HUES64 (cell line): ENCODE measurements around the gene LUC7L3.
"Not testable (repeated sequence)": the region's sequence is repeated elsewhere in the genome, so short reads cannot be mapped to it uniquely, and the experiment has no call there.

Experiments used
- H3K27ac ChIP-seq: 2 replicates; pipeline ENCODE4 v1.7.0; 2013; ENCODE audit warnings: low read depth, low read length, inconsistent platforms
- H3K27me3 ChIP-seq: 2 replicates; pipeline ENCODE4 v1.6.1; 2013; ENCODE audit warnings: mild to moderate bottlenecking, low read length; ENCODE audit not compliant: insufficient read depth
- H3K36me3 ChIP-seq: 2 replicates; pipeline ENCODE4 v1.6.1; 2013; ENCODE audit warnings: mild to moderate bottlenecking, low read length; ENCODE audit not compliant: insufficient read depth
- H3K4me1 ChIP-seq: 2 replicates; pipeline ENCODE4 v1.6.1; 2013; ENCODE audit warnings: mild to moderate bottlenecking, low read length, moderate library complexity; ENCODE audit not compliant: insufficient read depth
- H3K4me3 ChIP-seq: 2 replicates; pipeline ENCODE4 v1.5.1; 2013; ENCODE audit warnings: mild to moderate bottlenecking, low read length, moderate library complexity
- H3K9ac ChIP-seq: 2 replicates; pipeline ENCODE4 v1.6.1; 2013; ENCODE audit warnings: mild to moderate bottlenecking, low read depth, low read length
- H3K9me3 ChIP-seq: 2 replicates; pipeline ENCODE4 v1.6.1; 2013; ENCODE audit warnings: low read depth, low read length; ENCODE audit not compliant: insufficient read depth
- WGBS: fragments of 150-250, 120-280 bp; methylation state at CpG from one replicate; pipeline ENCODE4 v1.1.7; 2013; ENCODE audit warnings: missing lambda C conversion rate; 5-methylcytosine and 5-hydroxymethylcytosine counted together

Gene LUC7L3

GRCh38 chr17:50793007-50793406 lies 73.6 kb downstream of the LUC7L3 start:
- no peaks in the 10 kb centered on the region for H3K9me3 ChIP-seq
- no peak overlapping the region for H3K4me3 ChIP-seq
- no peak overlapping the region for H3K9ac ChIP-seq
- H3K27me3 ChIP-seq: no peaks in the 10 kb centered on the region; the same call in 1 of the 2 replicates
- H3K36me3 ChIP-seq: no peaks in the 10 kb centered on the region
- WGBS: 93% methylated on average over 8 of the region's 8 CpGs
- H3K27ac ChIP-seq: no peak overlapping the region
- H3K4me1 ChIP-seq: peaks cover 5% of the 10 kb centered on the region; the same call in 1 of the 2 replicates

DNA sequence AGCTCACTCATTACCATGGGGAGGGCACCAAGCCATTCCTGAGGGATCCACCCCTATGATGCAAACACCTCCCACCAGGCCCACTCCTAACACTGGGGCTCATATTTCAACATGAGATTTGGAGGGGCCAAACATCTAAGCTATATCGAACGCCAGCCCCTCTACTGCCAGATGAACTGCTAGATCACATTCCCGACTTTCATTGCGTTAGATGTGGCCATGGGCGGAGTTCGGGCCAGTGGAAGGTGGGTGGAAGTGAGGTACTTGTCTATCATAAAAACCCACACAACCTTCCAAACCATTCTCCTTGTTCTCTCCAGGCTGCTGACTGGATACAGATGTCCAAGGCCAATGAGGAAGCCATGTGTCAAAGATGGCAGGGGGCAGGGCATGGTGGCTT lies 75.0 kb downstream of the LUC7L3 start:
- no peak overlapping the region for H3K4me3 ChIP-seq
- no peaks in the 10 kb centered on the region for H3K36me3 ChIP-seq
- no peak overlapping the region for H3K9ac ChIP-seq
- peaks cover 5% of the 10 kb centered on the region; the same call in 1 of the 2 replicates for H3K4me1 ChIP-seq
- H3K27ac ChIP-seq: no peak overlapping the region
- 98% methylated on average over 4 of the region's 6 CpGs for WGBS
- H3K27me3 ChIP-seq: no peaks in the 10 kb centered on the region; the same call in 1 of the 2 replicates
- H3K9me3 ChIP-seq: no peaks in the 10 kb centered on the region

DNA sequence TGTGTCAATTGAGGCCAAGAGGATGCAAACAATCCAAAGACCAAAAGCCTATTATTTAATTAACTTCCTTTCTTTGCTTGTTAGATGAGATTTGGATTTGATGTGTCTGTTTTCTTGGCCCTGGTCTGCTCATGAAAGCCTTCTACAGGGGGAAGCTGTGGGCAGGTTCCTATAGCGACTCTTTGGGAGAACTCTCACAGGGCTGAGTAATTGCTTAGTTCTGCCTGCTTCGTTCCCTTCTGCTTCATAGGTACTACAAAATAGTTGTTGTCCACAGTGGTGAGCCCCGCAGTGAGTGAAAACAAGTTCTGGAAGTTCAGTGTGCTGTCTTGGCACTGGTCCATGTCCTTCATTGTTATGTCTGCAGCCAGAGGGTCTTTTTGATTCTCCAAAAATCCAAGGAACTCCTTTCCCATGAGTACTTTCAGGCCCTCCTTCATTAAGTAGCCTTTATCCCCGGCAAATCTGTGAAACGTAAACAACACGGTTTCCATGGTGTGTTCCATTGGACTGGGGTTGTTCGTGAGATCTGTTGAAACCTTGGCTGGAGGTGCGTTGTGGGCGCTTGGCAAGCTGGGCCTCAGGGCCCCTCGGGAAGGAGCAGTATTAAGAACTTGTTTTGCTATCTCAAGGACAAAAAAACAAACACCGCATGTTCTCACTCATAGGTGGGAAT lies 77.9 kb downstream of the LUC7L3 start:
- WGBS: 91% methylated on average over 10 of the region's 11 CpGs
- H3K36me3 ChIP-seq: no peaks in the 10 kb centered on the region
- no peaks in the 10 kb centered on the region; the same call in 1 of the 2 replicates for H3K27me3 ChIP-seq
- H3K4me3 ChIP-seq: no peak overlapping the region
- H3K9ac ChIP-seq: no peak overlapping the region
- no peaks in the 10 kb centered on the region for H3K9me3 ChIP-seq
- H3K27ac ChIP-seq: no peak overlapping the region
- H3K4me1 ChIP-seq: peaks cover 5% of the 10 kb centered on the region; the same call in 1 of the 2 replicates

DNA sequence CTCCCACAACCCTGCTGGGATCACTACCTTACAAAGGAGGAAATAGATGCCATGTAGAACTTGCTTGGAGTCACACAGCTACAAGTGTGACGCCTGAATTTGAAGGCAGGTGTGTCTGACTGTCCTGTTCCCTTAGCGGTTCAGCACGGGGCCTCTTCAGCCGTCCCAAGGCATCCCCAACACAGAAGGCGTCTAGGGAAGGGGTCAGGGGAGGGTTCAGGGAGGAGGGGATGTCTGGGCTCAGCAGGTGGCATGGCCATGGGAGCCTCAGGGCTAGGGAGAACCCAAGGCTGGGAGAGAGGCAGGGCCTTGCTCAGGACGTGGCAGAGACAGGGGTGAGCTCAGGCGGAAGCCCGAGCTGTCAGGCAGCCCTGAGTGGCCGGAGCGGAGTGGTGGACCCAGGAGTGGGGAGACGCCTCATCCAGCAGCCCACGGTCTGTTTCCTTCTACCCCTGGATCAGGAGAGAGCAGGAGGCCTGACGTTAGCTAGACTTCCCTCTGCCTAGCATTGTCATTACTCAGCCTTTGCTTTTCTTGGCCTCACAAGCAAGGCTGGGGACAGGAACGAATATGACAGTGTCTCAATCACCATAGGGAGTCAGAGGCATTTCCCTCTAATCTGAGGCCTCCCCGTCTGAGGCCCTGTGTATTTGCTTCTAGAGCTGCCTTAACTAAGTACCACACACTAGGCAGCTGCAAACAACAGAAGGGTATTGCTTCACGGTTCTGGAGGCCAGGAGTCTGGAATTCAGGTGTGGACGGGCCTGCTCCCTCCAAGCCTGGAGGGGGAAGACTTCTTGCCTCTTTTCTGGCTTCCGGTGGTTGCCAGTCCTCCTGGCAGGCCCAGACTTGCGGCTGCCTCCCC lies 79.3 kb downstream of the LUC7L3 start:
- H3K4me1 ChIP-seq: peaks cover 5% of the 10 kb centered on the region; the same call in 1 of the 2 replicates
- WGBS: 78% methylated on average over 19 of the region's 19 CpGs
- H3K36me3 ChIP-seq: no peaks in the 10 kb centered on the region
- no peak overlapping the region for H3K4me3 ChIP-seq
- no peak overlapping the region for H3K27ac ChIP-seq
- no peaks in the 10 kb centered on the region for H3K27me3 ChIP-seq
- no peaks in the 10 kb centered on the region for H3K9me3 ChIP-seq
- no peak overlapping the region for H3K9ac ChIP-seq

DNA sequence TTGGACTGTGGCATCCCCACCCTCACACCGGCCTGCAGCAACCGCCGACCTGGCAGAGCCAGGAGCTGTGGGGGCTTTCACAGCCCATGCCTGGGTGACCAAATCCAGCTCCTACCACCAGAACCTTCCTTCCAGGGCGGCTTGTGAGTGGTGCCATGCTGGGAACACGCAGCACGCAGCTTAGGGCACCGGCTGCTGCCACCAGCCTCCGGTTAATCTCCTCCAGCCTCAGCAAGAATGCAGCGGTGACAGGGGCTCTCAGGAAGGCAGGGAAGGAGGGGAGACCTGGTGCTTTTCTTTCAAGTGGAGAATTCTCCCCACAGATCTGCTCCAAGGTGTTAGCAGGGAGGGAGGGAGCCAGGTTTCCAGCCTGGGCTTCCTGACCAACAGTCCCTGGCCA lies 80.2 kb downstream of the LUC7L3 start:
- no peaks in the 10 kb centered on the region for H3K9me3 ChIP-seq
- no peak overlapping the region for H3K27ac ChIP-seq
- no peak overlapping the region for H3K9ac ChIP-seq
- no peaks in the 10 kb centered on the region for H3K27me3 ChIP-seq
- H3K4me1 ChIP-seq: peaks cover 5% of the 10 kb centered on the region; the same call in 1 of the 2 replicates
- no peak overlapping the region for H3K4me3 ChIP-seq
- no peaks in the 10 kb centered on the region for H3K36me3 ChIP-seq
- 85% methylated on average over 9 of the region's 9 CpGs for WGBS

GRCh38 chr17:50800196-50800700 lies 80.8 kb downstream of the LUC7L3 start:
- no peaks in the 10 kb centered on the region for H3K36me3 ChIP-seq
- H3K4me1 ChIP-seq: peaks cover 5% of the 10 kb centered on the region; the same call in 1 of the 2 replicates
- H3K9ac ChIP-seq: no peak overlapping the region
- H3K4me3 ChIP-seq: no peak overlapping the region
- WGBS: 93% methylated on average over 12 of the region's 12 CpGs
- H3K9me3 ChIP-seq: no peaks in the 10 kb centered on the region
- no peaks in the 10 kb centered on the region for H3K27me3 ChIP-seq
- H3K27ac ChIP-seq: no peak overlapping the region

- no peak overlapping the region for H3K27ac ChIP-seq
- no peak overlapping the region for H3K4me3 ChIP-seq
Observed at GRCh38 chr17:50802609-50803571, 83.5 kb downstream of the LUC7L3 start.

GRCh38 chr17:50803676-50804075 lies 84.3 kb downstream of the LUC7L3 start:
- Histone ChIP-seq H3K36me3 (no peaks in the 10 kb centered on the region), H3K27me3 (no peaks in the 10 kb centered on the region), H3K27ac (no peak overlapping the region), H3K4me3 (no peak overlapping the region), H3K4me1 (no peaks in the 10 kb centered on the region), H3K9ac (no peak overlapping the region), H3K9me3 (no peaks in the 10 kb centered on the region)
- WGBS: 87% methylated on average over 6 of the region's 6 CpGs

More at GRCh38 chr17:50802609-50803571, 83.5 kb downstream of the LUC7L3 start:
- H3K9me3 ChIP-seq: no peaks in the 10 kb centered on the region
- 88% methylated on average over 12 of the region's 12 CpGs for WGBS
- H3K36me3 ChIP-seq: no peaks in the 10 kb centered on the region
- no peaks in the 10 kb centered on the region for H3K4me1 ChIP-seq
- no peak overlapping the region for H3K9ac ChIP-seq
- no peaks in the 10 kb centered on the region for H3K27me3 ChIP-seq

DNA sequence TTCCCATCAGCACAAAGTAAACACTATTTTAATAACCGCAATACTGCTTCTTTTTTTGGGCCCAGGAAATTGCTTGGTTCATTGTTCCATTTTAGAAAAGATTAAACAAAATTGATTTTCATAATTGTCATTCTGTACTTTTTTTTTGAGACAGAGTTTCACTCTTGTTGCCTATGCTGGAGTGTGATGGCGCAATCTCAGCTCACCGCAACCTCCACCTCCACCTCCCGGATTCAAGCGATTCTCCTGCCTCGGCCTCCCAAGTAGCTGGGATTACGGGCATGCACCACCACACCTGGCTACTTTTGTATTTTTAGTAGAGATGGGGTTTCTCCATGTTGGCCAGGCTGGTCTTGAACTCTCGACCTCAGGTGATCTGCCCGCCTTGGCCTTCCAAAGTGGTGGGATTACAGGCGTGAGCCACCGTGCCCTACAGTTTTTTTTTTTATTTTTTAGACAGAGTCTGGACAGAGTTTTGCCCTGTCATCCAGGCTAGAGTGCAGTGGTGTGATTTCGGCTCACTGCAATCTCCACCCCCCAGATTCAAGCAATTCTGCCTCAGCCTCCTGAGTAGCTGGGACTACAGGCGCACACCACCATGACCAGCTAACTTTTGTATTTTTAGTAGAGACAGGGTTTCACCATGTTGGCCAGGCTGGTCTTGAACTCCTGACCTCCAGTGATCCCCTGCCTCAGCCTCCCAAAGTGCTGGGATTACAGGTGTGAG lies 85.5 kb downstream of the LUC7L3 start:
- H3K4me3 ChIP-seq, H3K9me3 ChIP-seq, H3K27ac ChIP-seq, H3K36me3 ChIP-seq, H3K27me3 ChIP-seq, H3K4me1 ChIP-seq, H3K9ac ChIP-seq: not testable (repeated sequence)
- 95% methylated on average over 13 of the region's 13 CpGs for WGBS

DNA sequence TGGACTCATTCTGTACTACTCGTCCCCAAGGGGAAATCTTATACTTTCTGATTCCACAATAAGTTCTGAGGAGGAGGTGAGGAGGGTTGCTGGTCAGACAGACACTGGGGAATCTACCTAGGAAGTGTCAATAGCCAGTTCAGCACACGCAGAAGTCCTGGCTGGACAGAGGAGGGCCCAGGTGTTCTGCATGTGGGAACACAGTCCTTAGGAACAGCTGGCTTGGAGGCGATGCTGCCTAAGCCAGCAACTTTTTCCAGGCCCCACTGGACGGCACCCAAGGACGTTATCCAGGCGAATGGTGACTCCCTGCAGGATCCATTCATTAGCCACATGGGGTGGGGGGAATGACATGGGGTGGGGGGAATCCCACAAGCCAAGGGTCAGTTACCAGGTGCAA lies 86.1 kb downstream of the LUC7L3 start:
- Histone ChIP-seq H3K27ac (no peak overlapping the region), H3K9me3 (no peaks in the 10 kb centered on the region), H3K9ac (no peak overlapping the region), H3K4me1 (no peaks in the 10 kb centered on the region), H3K4me3 (no peak overlapping the region), H3K36me3 (no peaks in the 10 kb centered on the region), H3K27me3 (no peaks in the 10 kb centered on the region)
- 89% methylated on average over 6 of the region's 6 CpGs for WGBS
